Aorta (tissue), 5 donors: ENCODE results near the gene TMEM63C. TPM values are rescaled to one million over a fixed set of nuclear protein-coding genes. Genes with fewer than 3 reads are reported as not detected.
A peak's percentile ranks its signal among the peaks of the same experiment; 100 is the strongest.

ENCODE experiments used
- ATAC-seq: fragments of 200-7000 bp; cut with Tn5 transposase; one replicate; pipeline ENCODE4 v1.9.1; 2022; ENCODE audit warnings: moderate library complexity; ENCODE audit not compliant: low FRiP score
- DNase-seq, 2 donors: peaks; one replicate each; pipeline ENCODE4 v3.0.0-alpha.2; 2020
- H3K27ac ChIP-seq, 2 donors: one replicate each; pipeline ENCODE4 v1.5.1; 2013; ENCODE audit warnings: low read length in 2 of 2, mild to moderate bottlenecking in 2 of 2, moderate library complexity in 2 of 2, control low read depth in 1 of 2, inconsistent platforms in 1 of 2, low read depth in 1 of 2
- H3K27me3 ChIP-seq, 2 donors: one replicate each; pipeline ENCODE4 v1.6.1; 2013; ENCODE audit warnings: control low read depth in 1 of 2, low read length in 1 of 2, mild to moderate bottlenecking in 1 of 2, moderate library complexity in 1 of 2; ENCODE audit not compliant: insufficient read depth in 2 of 2, control insufficient read depth in 1 of 2
- H3K36me3 ChIP-seq, 2 donors: one replicate each; pipeline ENCODE4 v1.6.1; 2013; ENCODE audit warnings: control low read depth in 1 of 2, low read length in 1 of 2, mild to moderate bottlenecking in 1 of 2; ENCODE audit not compliant: insufficient read depth in 2 of 2, control insufficient read depth in 1 of 2
- H3K4me1 ChIP-seq, 2 donors: one replicate each; pipeline ENCODE4 v1.6.1; 2013; ENCODE audit warnings: low read length in 2 of 2, control low read depth in 1 of 2, mild to moderate bottlenecking in 1 of 2, moderate library complexity in 1 of 2; ENCODE audit not compliant: insufficient read depth in 2 of 2, control insufficient read depth in 1 of 2
- H3K4me3 ChIP-seq, 2 donors: one replicate each; pipeline ENCODE4 v1.5.1; 2013; ENCODE audit warnings: low read length in 2 of 2, control low read depth in 1 of 2, mild to moderate bottlenecking in 1 of 2
- H3K9me3 ChIP-seq: one replicate; pipeline ENCODE4 v1.6.1; 2013; ENCODE audit warnings: mild to moderate bottlenecking, low read length; ENCODE audit not compliant: control insufficient read depth
- WGBS, 2 donors: extraction: QIAGEN DNeasy Blood & Tissue Kit; methylation state at CpG; one replicate each; pipeline ENCODE4 v1.1.7; 2013; 5-methylcytosine and 5-hydroxymethylcytosine counted together
- intact Hi-C, 2 donors: fragments of 100-400 bp; cut with DNase I; formaldehyde crosslinking; loops; one replicate each; pipeline versions ENCODE4 v1.14.2 to v1.15.0; 2022
- polyA plus RNA-seq, 2 donors: library from polyadenylated mRNA; stranded (reverse); fragments of 200-250 nt; gene quantifications; one replicate each; pipeline ENCODE4 v1.2.3, GENCODE V29; 2013
- total RNA-seq, 2 donors: library from RNA; stranded (reverse); fragmentation: NEBNext Ultra II Directional; extraction: Animal tissue kit (Norgen Biotek cat#: 25700); gene quantifications; one replicate each; pipeline ENCODE4 v1.2.1, GENCODE V29; 2021
- donor health status: healthy with polysubstance abuse.
- donor health status: Bipolar disorder and iron deficiency.
- donor health status: DM: no; HTN: no; CAD: no.
- donor health status: DM: no; HTN: no; CAD: no.
- donor health status: DM: yes; HTN: yes; CAD: no.

Gene TMEM63C
- total and polyA plus RNA-seq, 4 donors = 0.06 to 0.26 (median 0.13) TPM; not detected in 1

- intact Hi-C loops = loop anchor here (5.0 to 10.0 kb wide), 2 partner anchors 163 to 590 kb away; no protein-coding TSS in a partner anchor
- DNase-seq = no peak
- H3K9me3 ChIP-seq = peaks cover 2% of the 10 kb centered on the region
- no peak overlapping the region for H3K4me3 ChIP-seq
- 57 to 72% methylated on average over 7 of the region's 7 CpGs for WGBS, 2 donors
- H3K27me3 ChIP-seq = no peaks in the 10 kb centered on the region
- ATAC-seq = no peak
- H3K36me3 ChIP-seq = no peaks in the 10 kb centered on the region
- no peaks in the 10 kb centered on the region for H3K4me1 ChIP-seq
- H3K27ac ChIP-seq = no peak overlapping the region
Measured at GRCh38 chr14:77154421-77154820, 27.2 kb upstream of the TMEM63C start.

- Histone ChIP-seq H3K27ac (no peak overlapping the region), H3K4me1 (no peaks in the 10 kb centered on the region), H3K9me3 (peaks cover 2% of the 10 kb centered on the region), H3K4me3 (no peak overlapping the region), H3K36me3 (no peaks in the 10 kb centered on the region), H3K27me3 (no peaks in the 10 kb centered on the region)
- intact Hi-C loops = loop anchor here in 1 of 2 donors (10.0 kb wide), 1 partner anchor 590 kb away; no protein-coding TSS in a partner anchor
- ATAC-seq (no peak), DNase-seq (no peak)
- WGBS, 2 donors = 10 to 23% methylated on average over 2 of the region's 2 CpGs
Measured at GRCh38 chr14:77155083-77155482, 26.5 kb upstream of the TMEM63C start.

GRCh38 chr14:77157740-77158139 is 23.9 kb upstream of the TMEM63C start:
- no peaks in the 10 kb centered on the region for H3K27me3 ChIP-seq
- H3K36me3 ChIP-seq = no peaks in the 10 kb centered on the region
- intact Hi-C loops = loop anchor here in 1 of 2 donors (10.0 kb wide), 1 partner anchor 587 kb away; no protein-coding TSS in a partner anchor
- DNase-seq = no peak
- H3K9me3 ChIP-seq = peaks cover 2% of the 10 kb centered on the region
- no peak overlapping the region for H3K27ac ChIP-seq
- ATAC-seq = no peak
- WGBS, 2 donors = 47 to 55% methylated on average over 11 of the region's 11 CpGs
- H3K4me1 ChIP-seq = no peaks in the 10 kb centered on the region
- H3K4me3 ChIP-seq = no peak overlapping the region

GRCh38 chr14:77158175-77158881 is 23.3 kb upstream of the TMEM63C start:
- intact Hi-C loops = loop anchor here in 1 of 2 donors (10.0 kb wide), 1 partner anchor 586 kb away; no protein-coding TSS in a partner anchor
- Histone ChIP-seq H3K36me3 (no peaks in the 10 kb centered on the region), H3K9me3 (peaks cover 2% of the 10 kb centered on the region), H3K27ac (no peak overlapping the region), H3K27me3 (no peaks in the 10 kb centered on the region), H3K4me1 (no peaks in the 10 kb centered on the region), H3K4me3 (no peak overlapping the region)
- WGBS, 2 donors = 6% methylated on average over 17 to 18 of the region's 18 CpGs
- peak; percentile 68 to 83 for DNase-seq
- ATAC-seq = peak; percentile 87

GRCh38 chr14:77158882-77159255 is 22.7 kb upstream of the TMEM63C start:
- no peaks in the 10 kb centered on the region for H3K4me1 ChIP-seq
- no peak overlapping the region for H3K4me3 ChIP-seq
- no peaks in the 10 kb centered on the region for H3K36me3 ChIP-seq
- no peaks in the 10 kb centered on the region for H3K27me3 ChIP-seq
- no peaks in the 10 kb centered on the region for H3K9me3 ChIP-seq
- intact Hi-C loops = loop anchor here in 1 of 2 donors (10.0 kb wide), 1 partner anchor 586 kb away; no protein-coding TSS in a partner anchor
- ATAC-seq (no peak), DNase-seq (no peak)
- 57 to 73% methylated on average over 2 of the region's 2 CpGs for WGBS, 2 donors
- H3K27ac ChIP-seq = no peak overlapping the region

GRCh38 chr14:77161011-77161410 is 20.6 kb upstream of the TMEM63C start:
- H3K4me3 ChIP-seq = no peak overlapping the region
- no peaks in the 10 kb centered on the region for H3K9me3 ChIP-seq
- H3K27me3 ChIP-seq = no peaks in the 10 kb centered on the region
- ATAC-seq = peak; percentile 45
- DNase-seq = no peak
- 76 to 81% methylated on average over 4 of the region's 4 CpGs for WGBS, 2 donors
- H3K36me3 ChIP-seq = no peaks in the 10 kb centered on the region
- H3K27ac ChIP-seq = no peak overlapping the region
- intact Hi-C loops = no loop called here
- H3K4me1 ChIP-seq = no peaks in the 10 kb centered on the region

- WGBS, 2 donors = 61 to 65% methylated on average over 3 of the region's 3 CpGs
- DNase-seq (no peak), ATAC-seq (no peak)
- Histone ChIP-seq H3K4me3 (no peak overlapping the region), H3K9me3 (peaks cover 3% of the 10 kb centered on the region), H3K36me3 (no peaks in the 10 kb centered on the region), H3K4me1 (no peaks in the 10 kb centered on the region), H3K27ac (no peak overlapping the region), H3K27me3 (peaks cover 0 to 2% of the 10 kb centered on the region in 2 donors)
- intact Hi-C loops = no loop called here
Measured at GRCh38 chr14:77170045-77170444, 11.6 kb upstream of the TMEM63C start.

- no peaks in the 10 kb centered on the region for H3K36me3 ChIP-seq
- H3K4me3 ChIP-seq = no peak overlapping the region
- DNase-seq (no peak), ATAC-seq (no peak)
- no peaks in the 10 kb centered on the region for H3K4me1 ChIP-seq
- no peak overlapping the region for H3K27ac ChIP-seq
- peaks cover 0 to 2% of the 10 kb centered on the region in 2 donors for H3K27me3 ChIP-seq
- 66 to 67% methylated on average over 5 of the region's 5 CpGs for WGBS, 2 donors
- H3K9me3 ChIP-seq = peaks cover 3% of the 10 kb centered on the region
- intact Hi-C loops = no loop called here
Measured at GRCh38 chr14:77172916-77173315, 8.7 kb upstream of the TMEM63C start.
